NB4 (cell line): Measurements from ENCODE around the gene EIF2A.

Experiments
- DNase-seq: peaks from one replicate; pipeline ENCODE4 v3.0.0; 2010; ENCODE audit warnings: low read depth
- H3K4me3 ChIP-seq: one replicate; pipeline ENCODE4 v1.5.1; 2011; ENCODE audit warnings: mild to moderate bottlenecking, low read depth, low read length, moderate library complexity
- CTCF ChIP-seq: IDR thresholded peaks from one replicate; pipeline ENCODE4 v1.5.1; 2012; ENCODE audit warnings: low read depth, low read length
- MAX ChIP-seq: IDR thresholded peaks from 2 replicates; pipeline ENCODE4 v1.6.1; 2011; ENCODE audit warnings: low read depth, low read length
- MYC ChIP-seq: IDR thresholded peaks from 2 replicates; pipeline ENCODE4 v1.6.1; 2011; ENCODE audit warnings: low read depth, low read length
- POLR2A ChIP-seq: IDR thresholded peaks from 2 replicates; pipeline ENCODE4 v1.6.1; 2011; ENCODE audit warnings: mild to moderate bottlenecking; ENCODE audit not compliant: insufficient read length; ENCODE audit errors: extremely low read depth

EIF2A gene

GRCh38 chr3:150544041-150544440, 2.5 kb upstream of the EIF2A start:
- DNase-seq: no peak
- no peak for TF ChIP-seq POLR2A
- TF ChIP-seq CTCF: no peak
- TF ChIP-seq MAX: no peak
- no peak for TF ChIP-seq MYC
- peak overlapping the region; percentile 98 for H3K4me3 ChIP-seq

GRCh38 chr3:150544726-150545125, 1.9 kb upstream of the EIF2A start:
- H3K4me3 ChIP-seq: peak overlapping the region; percentile 98

GRCh38 chr3:150545419-150546225, 965 bp upstream of the EIF2A start:
- TF ChIP-seq POLR2A (no peak), MYC (no peak), CTCF (no peak), MAX (no peak)
- DNase-seq: peak; percentile 19
- peak overlapping the region; percentile 98 for H3K4me3 ChIP-seq

More at GRCh38 chr3:150544726-150545125, 1.9 kb upstream of the EIF2A start:
- peak; percentile 10 for DNase-seq
- TF ChIP-seq CTCF: no peak
- TF ChIP-seq MYC: no peak
- TF ChIP-seq MAX: no peak
- no peak for TF ChIP-seq POLR2A

GRCh38 chr3:150547045-150547741, 606 bp downstream of the EIF2A start:
- peak; percentile 36 for DNase-seq
- TF ChIP-seq MYC (no peak), MAX (no peak), POLR2A (no peak), CTCF (no peak)
- H3K4me3 ChIP-seq: peak overlapping the region; percentile 98

- H3K4me3 ChIP-seq: no peak overlapping the region
- DNase-seq: no peak
- no peak for TF ChIP-seq POLR2A
- TF ChIP-seq MYC: no peak
- TF ChIP-seq MAX: no peak
- no peak for TF ChIP-seq CTCF
Measured at GRCh38 chr3:150555859-150556436, 9.4 kb downstream of the EIF2A start.
